Stomach (tissue), 9 donors: ENCODE data around the gene TYROBP. TPM values are rescaled to one million over a fixed set of nuclear protein-coding genes. Genes with fewer than 3 reads are reported as not detected.

Experiments used
- DNase-seq, 2 donors: peaks; one replicate each; pipeline versions ENCODE4 v3.0.0 to v3.0.0-alpha.2; 2013 to 2019
- H3K27ac ChIP-seq, 5 donors: fragments of 200-600 bp in 4 of 5; sonication (generic) in 4 of 5; one replicate each; pipeline ENCODE4 v1.5.1; 2013 to 2019; ENCODE audit warnings: mild to moderate bottlenecking in 1 of 5, moderate library complexity in 1 of 5
- H3K27me3 ChIP-seq, 3 donors: fragments of 200-600 bp; sonication (generic); one replicate each; pipeline ENCODE4 v1.5.1; 2017 to 2019; ENCODE audit warnings: mixed run types in 1 of 3
- H3K36me3 ChIP-seq, 4 donors: fragments of 200-600 bp; sonication (generic); 1 replicate in 3 of 4; 2 replicates in 1 of 4; pipeline ENCODE4 v1.5.1; 2016 to 2019
- H3K4me1 ChIP-seq, 4 donors: fragments of 200-600 bp; sonication (generic); one replicate each; pipeline ENCODE4 v1.5.1; 2016 to 2019
- H3K4me3 ChIP-seq, 4 donors: fragments of 200-600 bp; sonication (generic) in 3 of 4; one replicate each; pipeline ENCODE4 v1.5.1; 2016 to 2019; ENCODE audit warnings: mild to moderate bottlenecking in 1 of 4
- H3K9me3 ChIP-seq, 4 donors: fragments of 200-600 bp; sonication (generic); one replicate each; pipeline ENCODE4 v1.5.1; 2016 to 2019
- EP300 ChIP-seq: sonication (generic); formaldehyde crosslinking; IDR thresholded peaks from one replicate; pipeline ENCODE4 v1.6.1; 2017; ENCODE audit warnings: antibody characterized with exemption
- POLR2A ChIP-seq, 4 donors: fragments of 450-650 bp; IDR thresholded peaks; one replicate each; pipeline ENCODE4 v1.6.1; 2016; ENCODE audit warnings: antibody characterized with exemption in 4 of 4, control low read depth in 2 of 4, mild to moderate bottlenecking in 1 of 4, moderate library complexity in 1 of 4
- POLR2AphosphoS5 ChIP-seq, 3 donors: sonication (generic); formaldehyde crosslinking; IDR thresholded peaks; one replicate each; pipeline ENCODE4 v1.6.1; 2016; ENCODE audit warnings: antibody characterized with exemption in 3 of 3
- WGBS, 5 donors: extraction: QIAGEN DNeasy Blood & Tissue Kit in 3 of 5; methylation state at CpG; one replicate each; pipeline versions ENCODE4 v1.1.5 to v1.1.7; 2013 to 2018; 5-methylcytosine and 5-hydroxymethylcytosine counted together
- intact Hi-C: fragments of 100-400 bp; cut with DNase I; formaldehyde crosslinking; loops from one replicate; pipeline ENCODE4 v1.15.1; 2023; ENCODE audit warnings: low total_unique reads
- polyA plus RNA-seq, 3 donors: library from polyadenylated mRNA; stranded (reverse); fragments of 200-250 nt; gene quantifications; one replicate each; pipeline ENCODE4 v1.2.3, GENCODE V29; 2013
- total RNA-seq, 5 donors: library from RNA; depleted of rRNA; stranded (reverse); fragments of >200 nt; gene quantifications; one replicate each; pipeline versions ENCODE4 v1.1.0 to v1.2.3, GENCODE V29; 2014 to 2016
- TF ChIP-seq, protein P1 (sequence below), 7 experiments: fragments of 450-650 bp in 4 of 7; fragments of 200-600 bp in 3 of 7; sonication (generic) in 3 of 7; IDR thresholded peaks; one replicate each; pipeline ENCODE4 v1.5.1; 2016 to 2019; ENCODE audit warnings: antibody characterized with exemption in 7 of 7, control low read depth in 2 of 7, mild to moderate bottlenecking in 1 of 7
- donor health status: healthy with polysubstance abuse.
- donor health status: Bipolar disorder and iron deficiency.
- donor health status: healthy.

Gene TYROBP
- total and polyA plus RNA-seq, 8 donors, result 9.4 to 106 (median 55.4) TPM; not detected in 2

DNA sequence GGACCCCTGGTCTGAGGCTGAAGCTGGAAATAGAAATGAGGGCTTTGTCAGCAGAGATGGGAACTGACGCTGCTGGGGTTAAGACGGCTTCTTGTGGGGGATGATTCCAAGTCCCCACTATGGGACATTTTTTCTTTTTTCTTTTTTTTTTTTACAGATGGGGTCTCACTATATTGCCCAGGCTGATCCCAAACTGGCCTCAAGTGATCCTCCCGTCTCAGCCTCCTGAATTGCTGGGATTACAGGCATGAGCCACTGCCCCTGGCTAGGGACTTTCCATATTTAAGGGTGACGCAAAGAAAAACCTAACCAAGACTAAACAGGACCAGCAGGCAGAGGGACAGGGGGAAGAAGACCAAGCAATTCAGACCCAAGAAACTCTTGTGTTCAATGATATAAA is 38.1 kb upstream of the TYROBP start:
- Histone ChIP-seq H3K36me3 (peaks cover 3 to 40% (median 34%) of the 10 kb centered on the region in 4 donors), H3K4me3 (no peak overlapping the region), H3K27me3 (no peaks in the 10 kb centered on the region), H3K9me3 (no peaks in the 10 kb centered on the region), H3K4me1 (no peaks in the 10 kb centered on the region), H3K27ac (no peak overlapping the region)
- intact Hi-C loops, result no loop called here
- DNase-seq, result no peak
- 69 to 96% (median 92%) methylated on average over 4 of the region's 4 CpGs for WGBS, 5 donors
- TF ChIP-seq EP300 (no peak), POLR2AphosphoS5 (IDR thresholded peaks at IDR 0.05) (no peak), POLR2A (IDR thresholded peaks at IDR 0.05) (no peak)
- TF ChIP-seq, protein P1, sequence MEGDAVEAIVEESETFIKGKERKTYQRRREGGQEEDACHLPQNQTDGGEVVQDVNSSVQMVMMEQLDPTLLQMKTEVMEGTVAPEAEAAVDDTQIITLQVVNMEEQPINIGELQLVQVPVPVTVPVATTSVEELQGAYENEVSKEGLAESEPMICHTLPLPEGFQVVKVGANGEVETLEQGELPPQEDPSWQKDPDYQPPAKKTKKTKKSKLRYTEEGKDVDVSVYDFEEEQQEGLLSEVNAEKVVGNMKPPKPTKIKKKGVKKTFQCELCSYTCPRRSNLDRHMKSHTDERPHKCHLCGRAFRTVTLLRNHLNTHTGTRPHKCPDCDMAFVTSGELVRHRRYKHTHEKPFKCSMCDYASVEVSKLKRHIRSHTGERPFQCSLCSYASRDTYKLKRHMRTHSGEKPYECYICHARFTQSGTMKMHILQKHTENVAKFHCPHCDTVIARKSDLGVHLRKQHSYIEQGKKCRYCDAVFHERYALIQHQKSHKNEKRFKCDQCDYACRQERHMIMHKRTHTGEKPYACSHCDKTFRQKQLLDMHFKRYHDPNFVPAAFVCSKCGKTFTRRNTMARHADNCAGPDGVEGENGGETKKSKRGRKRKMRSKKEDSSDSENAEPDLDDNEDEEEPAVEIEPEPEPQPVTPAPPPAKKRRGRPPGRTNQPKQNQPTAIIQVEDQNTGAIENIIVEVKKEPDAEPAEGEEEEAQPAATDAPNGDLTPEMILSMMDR (IDR thresholded peaks at IDR 0.05), result no peak

DNA sequence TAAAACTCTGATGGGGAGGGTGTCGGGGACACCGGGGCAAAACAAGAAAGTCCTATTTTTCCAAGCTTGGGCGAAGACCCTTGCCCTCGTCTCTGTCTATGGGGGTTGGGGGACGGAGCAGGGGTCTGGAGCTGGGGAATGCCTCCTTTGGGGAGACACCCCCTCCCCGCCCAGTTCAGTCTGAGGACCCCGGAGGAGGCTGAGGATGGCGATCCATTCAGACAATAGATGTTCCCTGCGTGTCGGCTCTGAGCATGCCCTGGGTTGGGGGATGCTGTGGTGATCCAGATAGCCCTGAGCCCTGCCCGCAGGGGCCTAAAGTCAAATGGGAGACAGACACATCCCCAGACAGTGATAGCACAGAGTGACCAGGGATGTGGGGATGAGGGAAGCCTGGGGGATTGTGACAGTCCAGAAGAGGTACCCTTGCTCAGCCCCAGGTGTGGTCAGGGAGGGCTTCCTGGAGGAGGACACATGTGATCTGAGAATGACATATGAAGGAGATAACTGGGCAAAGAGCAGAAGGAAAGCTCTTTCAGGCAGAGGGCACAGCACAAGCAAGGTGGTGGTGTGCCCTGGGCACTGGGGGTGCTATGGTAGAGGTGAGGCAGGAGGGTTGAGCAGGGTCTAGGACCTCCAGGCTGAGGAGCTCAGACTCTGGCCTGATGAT is 37.2 kb upstream of the TYROBP start:
- WGBS, 5 donors, result 88 to 93% (median 93%) methylated on average over 9 to 11 of the region's 11 CpGs
- intact Hi-C loops, result no loop called here

DNA sequence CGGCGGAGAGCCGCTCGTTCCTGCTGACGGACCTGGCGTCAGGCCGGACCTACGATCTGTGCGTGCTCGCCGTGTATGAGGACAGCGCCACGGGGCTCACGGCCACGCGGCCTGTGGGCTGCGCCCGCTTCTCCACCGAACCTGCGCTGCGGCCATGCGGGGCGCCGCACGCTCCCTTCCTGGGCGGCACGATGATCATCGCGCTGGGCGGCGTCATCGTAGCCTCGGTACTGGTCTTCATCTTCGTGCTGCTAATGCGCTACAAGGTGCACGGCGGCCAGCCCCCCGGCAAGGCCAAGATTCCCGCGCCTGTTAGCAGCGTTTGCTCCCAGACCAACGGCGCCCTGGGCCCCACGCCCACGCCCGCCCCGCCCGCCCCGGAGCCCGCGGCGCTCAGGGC is 36.5 kb upstream of the TYROBP start:
- no peak for DNase-seq
- intact Hi-C loops, result no loop called here
- Histone ChIP-seq H3K4me1 (peaks cover 0 to under 1% (median 0%) of the 10 kb centered on the region in 4 donors), H3K27me3 (no peaks in the 10 kb centered on the region), H3K9me3 (no peaks in the 10 kb centered on the region), H3K4me3 (no peak overlapping the region), H3K27ac (no peak overlapping the region), H3K36me3 (peaks cover 16 to 56% (median 51%) of the 10 kb centered on the region in 4 donors)
- 79 to 84% (median 82%) methylated on average over 32 to 52 of the region's 52 CpGs for WGBS, 5 donors
- TF ChIP-seq, protein P1 (IDR thresholded peaks at IDR 0.05), result no peak
- TF ChIP-seq POLR2AphosphoS5 (IDR thresholded peaks at IDR 0.05), result no peak
- TF ChIP-seq POLR2A (IDR thresholded peaks at IDR 0.05), result no peak
- no peak for TF ChIP-seq EP300

More for the DNA sequence above, 37.2 kb upstream of the TYROBP start:
- no peak for DNase-seq
- Histone ChIP-seq H3K27ac (no peak overlapping the region), H3K9me3 (no peaks in the 10 kb centered on the region), H3K27me3 (no peaks in the 10 kb centered on the region), H3K4me1 (no peaks in the 10 kb centered on the region), H3K36me3 (peaks cover 9 to 49% (median 44%) of the 10 kb centered on the region in 4 donors), H3K4me3 (no peak overlapping the region)
- TF ChIP-seq EP300 (no peak), POLR2A (IDR thresholded peaks at IDR 0.05) (no peak), POLR2AphosphoS5 (IDR thresholded peaks at IDR 0.05) (no peak)
- TF ChIP-seq, protein P1 (IDR thresholded peaks at IDR 0.05), result no peak

DNA sequence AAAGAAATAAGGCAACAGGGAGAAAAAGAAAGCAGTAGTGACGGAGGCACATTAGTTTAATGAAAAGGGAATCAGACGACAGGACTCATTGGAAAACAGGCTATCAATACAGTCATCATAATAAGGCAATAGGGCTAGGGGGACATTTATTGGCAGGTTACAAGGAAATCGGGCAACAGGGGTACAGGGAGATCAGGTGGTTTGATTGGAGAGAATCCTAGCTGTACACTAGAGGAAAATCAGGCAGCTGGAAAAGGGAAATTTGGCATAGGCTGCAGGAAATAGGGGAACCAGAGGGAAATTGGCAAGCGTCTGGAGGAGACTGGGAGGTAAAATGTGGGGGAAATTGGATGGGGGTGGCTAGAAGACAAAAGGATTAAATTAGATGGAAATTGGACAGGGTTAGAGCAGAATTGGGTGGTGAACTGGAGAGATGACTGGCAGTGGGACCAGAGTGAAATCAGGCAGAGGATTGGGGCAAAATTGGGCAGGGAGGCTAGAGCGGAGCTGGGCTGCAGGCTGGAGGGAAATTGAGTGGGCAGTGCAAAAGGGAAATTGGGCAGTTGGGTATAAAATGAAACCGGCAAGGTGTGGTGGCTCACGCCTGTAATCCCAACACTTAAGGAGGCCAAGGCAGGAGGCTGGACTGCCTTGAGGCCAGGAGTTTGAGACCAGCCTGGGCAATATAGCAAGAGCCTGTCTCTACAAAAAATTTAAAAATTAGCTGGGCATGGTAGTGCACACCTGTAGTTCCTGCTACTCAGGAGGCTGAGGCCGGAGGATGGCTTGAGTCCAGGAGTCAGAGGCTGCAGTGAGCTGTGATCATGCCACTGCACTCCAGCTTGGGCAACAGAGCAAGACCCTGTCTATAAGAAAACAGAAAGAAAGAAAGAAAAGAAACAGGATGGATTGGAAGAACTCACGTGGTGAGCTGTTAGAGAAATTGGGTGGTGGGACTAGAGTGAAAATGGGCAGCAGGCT is 35.5 kb upstream of the TYROBP start:
- DNase-seq, result no peak
- Histone ChIP-seq H3K36me3 (peaks cover 18 to 66% (median 55%) of the 10 kb centered on the region in 4 donors), H3K27me3 (no peaks in the 10 kb centered on the region), H3K9me3 (no peaks in the 10 kb centered on the region), H3K27ac (no peak overlapping the region), H3K4me1 (peaks cover 0 to 10% (median under 1%) of the 10 kb centered on the region in 4 donors), H3K4me3 (no peak overlapping the region)
- intact Hi-C loops, result no loop called here
- 75 to 90% (median 84%) methylated on average over 9 of the region's 9 CpGs for WGBS, 5 donors
- TF ChIP-seq EP300, result no peak
- no peak for TF ChIP-seq POLR2A (IDR thresholded peaks at IDR 0.05)
- TF ChIP-seq, protein P1 (IDR thresholded peaks at IDR 0.05), result no peak
- TF ChIP-seq POLR2AphosphoS5 (IDR thresholded peaks at IDR 0.05), result no peak
